Neuronal stem cell (in vitro differentiated cells): ENCODE measurements around the gene CARD11.
A peak's percentile ranks its signal among the peaks of the same experiment; 100 is the strongest.

Source experiments
- DNase-seq: peaks from one replicate; pipeline ENCODE4 v3.0.0-alpha.2; 2013; ENCODE audit warnings: low spot score
- H2AFZ ChIP-seq: one replicate; pipeline ENCODE4 v1.6.1; 2013; ENCODE audit warnings: mild to moderate bottlenecking, low read length, inconsistent platforms
- H2AK5ac ChIP-seq: 2 replicates; pipeline ENCODE4 v1.6.1; 2013; ENCODE audit warnings: low read depth, mild to moderate bottlenecking, inconsistent platforms, low read length, moderate library complexity, mixed read lengths
- H2BK120ac ChIP-seq: 2 replicates; pipeline ENCODE4 v1.6.1; 2013; ENCODE audit warnings: low read depth, mild to moderate bottlenecking, inconsistent platforms, low read length, moderate library complexity, mixed read lengths
- H2BK12ac ChIP-seq: one replicate; pipeline ENCODE4 v1.6.1; 2013; ENCODE audit warnings: low read length, inconsistent platforms
- H2BK15ac ChIP-seq: 2 replicates; pipeline ENCODE4 v1.6.1; 2013; ENCODE audit warnings: mild to moderate bottlenecking, low read length, inconsistent platforms, mixed read lengths
- H2BK5ac ChIP-seq: one replicate; pipeline ENCODE4 v1.6.1; 2013; ENCODE audit warnings: inconsistent platforms, mild to moderate bottlenecking, low read length, moderate library complexity
- H3K14ac ChIP-seq: one replicate; pipeline ENCODE4 v1.6.1; 2013; ENCODE audit warnings: low read length, inconsistent platforms
- H3K18ac ChIP-seq: 2 replicates; pipeline ENCODE4 v1.6.1; 2013; ENCODE audit warnings: low read length, inconsistent platforms
- H3K23ac ChIP-seq: 2 replicates; pipeline ENCODE4 v1.6.1; 2013; ENCODE audit warnings: low read depth, mild to moderate bottlenecking, mixed read lengths, low read length, inconsistent platforms; ENCODE audit not compliant: poor library complexity
- H3K27ac ChIP-seq: replicated peaks from 3 replicates; pipeline ENCODE4 v1.5.1; 2013; ENCODE audit warnings: low read length, inconsistent platforms
- H3K27me3 ChIP-seq, 3 experiments: 2 replicates each; pipeline ENCODE4 v1.6.1; 2013; ENCODE audit warnings: low read length in 3 of 3, mild to moderate bottlenecking in 2 of 3, inconsistent platforms in 1 of 3, low read depth in 1 of 3, mixed read lengths in 1 of 3, moderate library complexity in 1 of 3; ENCODE audit not compliant: control insufficient read depth in 3 of 3, insufficient read depth in 3 of 3
- H3K36me3 ChIP-seq, 2 donors: replicated peaks in 1 of 2; 2 replicates each; pipeline ENCODE4 v1.6.1; 2013; ENCODE audit warnings: low read length in 2 of 2; ENCODE audit not compliant: control insufficient read depth in 2 of 2, insufficient read depth in 2 of 2
- H3K4ac ChIP-seq: 2 replicates; pipeline ENCODE4 v1.6.1; 2013; ENCODE audit warnings: inconsistent platforms, mild to moderate bottlenecking, low read length, moderate library complexity
- H3K4me1 ChIP-seq, 2 donors: 1 replicate in 1 of 2; 2 replicates in 1 of 2; pipeline ENCODE4 v1.6.1; 2013; ENCODE audit warnings: low read length in 2 of 2, low read depth in 1 of 2; ENCODE audit not compliant: control insufficient read depth in 2 of 2, insufficient read depth in 1 of 2
- H3K4me2 ChIP-seq: one replicate; pipeline ENCODE4 v1.6.1; 2013; ENCODE audit warnings: mild to moderate bottlenecking, low read length, inconsistent platforms; ENCODE audit not compliant: insufficient read depth, poor library complexity, severe bottlenecking
- H3K4me3 ChIP-seq, 2 donors: 2 replicates each; pipeline ENCODE4 v1.5.1; 2013; ENCODE audit warnings: low read length in 2 of 2, mild to moderate bottlenecking in 2 of 2, inconsistent platforms in 1 of 2, moderate library complexity in 1 of 2
- H3K79me1 ChIP-seq: one replicate; pipeline ENCODE4 v1.6.1; 2013; ENCODE audit warnings: low read depth, mild to moderate bottlenecking, inconsistent platforms, low read length, moderate library complexity
- H3K9ac ChIP-seq: one replicate; pipeline ENCODE4 v1.6.1; 2013; ENCODE audit warnings: mild to moderate bottlenecking, low read depth, low read length, inconsistent platforms; ENCODE audit not compliant: poor library complexity
- H3K9me3 ChIP-seq, 2 donors: replicated peaks in 1 of 2; 2 replicates each; pipeline versions ENCODE3 to v1.6.1; 2013; ENCODE audit warnings: low read length in 2 of 2, mild to moderate bottlenecking in 2 of 2, inconsistent platforms in 1 of 2, low read depth in 1 of 2, mixed read lengths in 1 of 2, moderate library complexity in 1 of 2; ENCODE audit not compliant: control insufficient read depth in 2 of 2, insufficient read depth in 1 of 2
- H4K8ac ChIP-seq: one replicate; pipeline ENCODE4 v1.6.1; 2013; ENCODE audit warnings: low read depth, mild to moderate bottlenecking, inconsistent platforms, low read length, moderate library complexity
- H4K91ac ChIP-seq: one replicate; pipeline ENCODE4 v1.6.1; 2013; ENCODE audit warnings: low read length, low read depth, mild to moderate bottlenecking, inconsistent platforms; ENCODE audit not compliant: poor library complexity
- WGBS, 2 donors: extraction: QIAGEN DNeasy Blood & Tissue Kit; methylation state at CpG; one replicate each; pipeline ENCODE4 v1.1.7; 2013; ENCODE audit warnings: missing lambda C conversion rate in 2 of 2, mixed read lengths in 1 of 2; ENCODE audit not compliant: insufficient read length in 2 of 2, insufficient replicate concordance in 1 of 2; ENCODE audit errors: extremely low coverage in 2 of 2; 5-methylcytosine and 5-hydroxymethylcytosine counted together

The CARD11 gene

GRCh38 chr7:3003936-3004335, 39.7 kb downstream of the CARD11 start:
- no peak overlapping the region for H3K4me3 ChIP-seq
- no peak overlapping the region for H2BK120ac ChIP-seq
- H3K4me2 ChIP-seq, result no peak overlapping the region
- no peak overlapping the region for H2AK5ac ChIP-seq
- H2BK15ac ChIP-seq, result no peak overlapping the region
- no peak overlapping the region for H3K4ac ChIP-seq
- no peak overlapping the region for H4K91ac ChIP-seq
- H3K14ac ChIP-seq, result no peak overlapping the region
- H3K36me3 ChIP-seq, result no peaks in the 10 kb centered on the region
- H3K18ac ChIP-seq, result peak overlapping the region; percentile 5
- H3K9ac ChIP-seq, result no peak overlapping the region
- no CpG with 5 or more reads among the region's 13 CpGs for WGBS, 2 donors
- peaks cover 0 to 3% of the 10 kb centered on the region in 2 donors for H3K4me1 ChIP-seq
- no peak for DNase-seq
- no peaks in the 10 kb centered on the region for H3K79me1 ChIP-seq
- no peaks in the 10 kb centered on the region for H3K9me3 ChIP-seq
- peak overlapping the region; percentile 4 for H2AFZ ChIP-seq
- no peak overlapping the region for H3K23ac ChIP-seq
- H3K27me3 ChIP-seq, result no peaks in the 10 kb centered on the region
- no peak overlapping the region for H2BK5ac ChIP-seq
- H4K8ac ChIP-seq, result no peak overlapping the region
- H3K27ac ChIP-seq, result no peak overlapping the region
- H2BK12ac ChIP-seq, result no peak overlapping the region

- Histone ChIP-seq H2BK120ac (no peak overlapping the region), H3K27me3 (no peaks in the 10 kb centered on the region), H3K9me3 (no peaks in the 10 kb centered on the region), H3K18ac (no peak overlapping the region), H3K4me1 (peaks cover 0 to 3% of the 10 kb centered on the region in 2 donors), H2AK5ac (no peak overlapping the region), H3K9ac (no peak overlapping the region), H2BK15ac (no peak overlapping the region), H4K91ac (no peak overlapping the region), H2BK5ac (no peak overlapping the region), H3K14ac (no peak overlapping the region), H3K4ac (no peak overlapping the region), H3K23ac (no peak overlapping the region), H3K4me3 (no peak overlapping the region), H3K27ac (no peak overlapping the region), H2BK12ac (no peak overlapping the region), H2AFZ (no peak overlapping the region), H3K4me2 (no peak overlapping the region), H3K79me1 (no peaks in the 10 kb centered on the region), H4K8ac (no peak overlapping the region), H3K36me3 (no peaks in the 10 kb centered on the region)
- no peak for DNase-seq
- WGBS, 2 donors, result no CpG with 5 or more reads among the region's 7 CpGs
Observed at GRCh38 chr7:3002631-3003030, 41.0 kb downstream of the CARD11 start.

- no peak overlapping the region for H3K4me2 ChIP-seq
- H3K14ac ChIP-seq, result no peak overlapping the region
- no peak overlapping the region for H3K18ac ChIP-seq
- peaks cover 0 to 3% of the 10 kb centered on the region in 2 donors for H3K4me1 ChIP-seq
- H2AK5ac ChIP-seq, result no peak overlapping the region
- no peak overlapping the region for H4K8ac ChIP-seq
- H3K4ac ChIP-seq, result no peak overlapping the region
- H3K27me3 ChIP-seq, result no peaks in the 10 kb centered on the region
- no peak overlapping the region for H3K4me3 ChIP-seq
- H4K91ac ChIP-seq, result no peak overlapping the region
- H3K9ac ChIP-seq, result no peak overlapping the region
- H2BK15ac ChIP-seq, result no peak overlapping the region
- no peak overlapping the region for H3K27ac ChIP-seq
- WGBS, 2 donors, result no CpG with 5 or more reads among the region's 8 CpGs
- H3K79me1 ChIP-seq, result no peaks in the 10 kb centered on the region
- H3K9me3 ChIP-seq, result no peaks in the 10 kb centered on the region
- no peak overlapping the region for H2BK120ac ChIP-seq
- DNase-seq, result no peak
- no peak overlapping the region for H2AFZ ChIP-seq
- H2BK5ac ChIP-seq, result no peak overlapping the region
- no peak overlapping the region for H2BK12ac ChIP-seq
- H3K23ac ChIP-seq, result no peak overlapping the region
- no peaks in the 10 kb centered on the region for H3K36me3 ChIP-seq
Observed at GRCh38 chr7:3000566-3000965, 43.1 kb downstream of the CARD11 start.

GRCh38 chr7:2999078-2999500, 44.6 kb downstream of the CARD11 start:
- Histone ChIP-seq H4K91ac (no peak overlapping the region), H2BK120ac (no peak overlapping the region), H2AFZ (no peak overlapping the region), H3K27me3 (no peaks in the 10 kb centered on the region), H3K23ac (no peak overlapping the region), H3K79me1 (no peaks in the 10 kb centered on the region), H3K9ac (no peak overlapping the region), H3K27ac (no peak overlapping the region), H3K14ac (no peak overlapping the region), H2BK5ac (no peak overlapping the region), H2BK15ac (no peak overlapping the region), H3K18ac (no peak overlapping the region), H3K4ac (no peak overlapping the region), H3K9me3 (no peaks in the 10 kb centered on the region), H2BK12ac (no peak overlapping the region), H3K4me1 (peaks cover 0 to 2% of the 10 kb centered on the region in 2 donors), H2AK5ac (no peak overlapping the region), H3K36me3 (no peaks in the 10 kb centered on the region), H3K4me3 (no peak overlapping the region), H4K8ac (no peak overlapping the region), H3K4me2 (no peak overlapping the region)
- no CpG with 5 or more reads among the region's 8 CpGs for WGBS, 2 donors
- DNase-seq, result no peak
